Progenitor cell of endocrine pancreas (in vitro differentiated cells): ENCODE measurements around the gene IPCEF1. TPM values are rescaled to one million over a fixed set of nuclear protein-coding genes. Genes with fewer than 3 reads are reported as not detected.
"Not testable (repeated sequence)": the region's sequence is repeated elsewhere in the genome, so short reads cannot be mapped to it uniquely, and the experiment has no call there.

Source experiments
- DNase-seq: peaks from one replicate; pipeline ENCODE4 v3.0.0; 2021; ENCODE audit warnings: low spot score; ENCODE audit not compliant: unreplicated experiment
- H3K27ac Mint-ChIP-seq: 2 replicates; pipeline ENCODE4 v1.8.0; 2021; ENCODE audit warnings: mild to moderate bottlenecking, moderate library complexity, mixed read lengths
- H3K27me3 Mint-ChIP-seq: 2 replicates; pipeline ENCODE4 v1.8.0; 2021; ENCODE audit warnings: mixed read lengths
- H3K36me3 Mint-ChIP-seq: 2 replicates; pipeline ENCODE4 v1.8.0; 2022; ENCODE audit warnings: mixed read lengths; ENCODE audit not compliant: insufficient read depth
- H3K4me1 Mint-ChIP-seq: 2 replicates; pipeline ENCODE4 v1.8.0; 2021; ENCODE audit warnings: low read depth, mixed read lengths
- H3K4me3 Mint-ChIP-seq: 2 replicates; pipeline ENCODE4 v1.8.0; 2021; ENCODE audit warnings: low read depth, mild to moderate bottlenecking, moderate library complexity, mixed read lengths
- H3K9me3 Mint-ChIP-seq: 2 replicates; pipeline ENCODE4 v1.8.0; 2021; ENCODE audit warnings: low read depth, mixed read lengths
- CTCF ChIP-seq: fragments of 200-600 bp; sonication (generic); IDR thresholded peaks from one replicate; pipeline ENCODE4 v1.5.0; 2021; ENCODE audit warnings: antibody characterized with exemption, mild to moderate bottlenecking; ENCODE audit not compliant: unreplicated experiment
- total RNA-seq: library from RNA; stranded (reverse); gene quantifications from 2 replicates; pipeline ENCODE4 v1.2.1, GENCODE V29; 2021

The IPCEF1 gene
- total RNA-seq, 1 donor from 2014 or later: 0.77 TPM

- DNase-seq: no peak
- Mint-ChIP-seq H3K27ac (no peak overlapping the region), H3K4me1 (peaks cover 10% of the 10 kb centered on the region), H3K4me3 (no peak overlapping the region), H3K9me3 (no peaks in the 10 kb centered on the region), H3K27me3 (no peaks in the 10 kb centered on the region), H3K36me3 (no peaks in the 10 kb centered on the region)
- no peak for TF ChIP-seq CTCF
Measured at GRCh38 chr6:154242617-154243357, 113.8 kb downstream of the IPCEF1 start.

- Mint-ChIP-seq H3K9me3 (no peaks in the 10 kb centered on the region), H3K36me3 (no peaks in the 10 kb centered on the region), H3K27me3 (no peaks in the 10 kb centered on the region), H3K27ac (no peak overlapping the region), H3K4me1 (peaks cover 2% of the 10 kb centered on the region), H3K4me3 (no peak overlapping the region)
- TF ChIP-seq CTCF: no peak
- DNase-seq: no peak
Measured at GRCh38 chr6:154241581-154241980, 115.0 kb downstream of the IPCEF1 start.

- not testable (repeated sequence) for DNase-seq, H3K4me3 Mint-ChIP-seq, H3K27me3 Mint-ChIP-seq, H3K36me3 Mint-ChIP-seq, H3K9me3 Mint-ChIP-seq, H3K27ac Mint-ChIP-seq, H3K4me1 Mint-ChIP-seq
Measured at GRCh38 chr6:154241061-154241460, 115.5 kb downstream of the IPCEF1 start.

DNA sequence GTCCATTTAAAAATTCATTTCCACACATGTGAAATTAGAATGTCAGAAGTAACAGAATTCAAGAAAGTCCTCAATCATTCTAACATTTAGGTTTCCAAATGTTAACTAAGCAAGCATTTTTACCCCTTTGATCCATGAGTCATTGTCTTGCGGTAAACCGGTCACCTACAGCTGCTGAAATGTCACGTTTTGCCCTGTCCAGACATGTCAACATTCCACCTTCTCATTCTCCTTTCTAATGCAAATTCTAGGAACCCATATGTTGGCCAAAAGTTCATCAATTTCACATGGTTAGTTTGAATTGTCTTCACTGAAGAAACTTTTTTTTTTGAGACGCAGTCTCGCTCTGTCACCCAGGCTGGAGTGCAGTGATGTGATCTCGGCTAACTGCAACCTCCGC is 117.2 kb downstream of the IPCEF1 start:
- Mint-ChIP-seq H3K27ac (no peak overlapping the region), H3K4me3 (no peak overlapping the region), H3K4me1 (no peaks in the 10 kb centered on the region), H3K36me3 (no peaks in the 10 kb centered on the region), H3K9me3 (no peaks in the 10 kb centered on the region), H3K27me3 (no peaks in the 10 kb centered on the region)
- DNase-seq: no peak
- TF ChIP-seq CTCF: no peak

DNA sequence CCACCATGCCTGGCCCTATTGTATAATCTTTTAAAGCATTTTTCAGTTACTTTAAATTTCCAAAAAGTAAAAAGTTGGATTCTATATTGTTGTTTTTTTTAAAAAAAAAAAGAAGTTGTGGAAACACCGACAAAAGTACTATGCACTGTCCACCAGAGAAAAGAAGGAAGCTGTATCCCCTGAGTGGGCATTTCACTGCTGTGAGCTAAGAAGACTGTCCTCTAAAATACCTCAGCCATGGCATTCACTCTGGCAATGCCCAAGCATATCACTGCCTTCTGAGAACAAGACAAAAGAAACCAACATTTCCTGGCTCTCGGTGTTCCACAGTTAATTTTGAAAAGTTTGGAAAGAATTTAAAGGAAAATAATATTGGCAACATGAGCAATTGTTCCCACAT is 117.8 kb downstream of the IPCEF1 start:
- H3K4me3 Mint-ChIP-seq: no peak overlapping the region
- H3K4me1 Mint-ChIP-seq: no peaks in the 10 kb centered on the region
- no peaks in the 10 kb centered on the region for H3K9me3 Mint-ChIP-seq
- no peaks in the 10 kb centered on the region for H3K36me3 Mint-ChIP-seq
- no peaks in the 10 kb centered on the region for H3K27me3 Mint-ChIP-seq
- H3K27ac Mint-ChIP-seq: no peak overlapping the region
- TF ChIP-seq CTCF: no peak
- DNase-seq: no peak

DNA sequence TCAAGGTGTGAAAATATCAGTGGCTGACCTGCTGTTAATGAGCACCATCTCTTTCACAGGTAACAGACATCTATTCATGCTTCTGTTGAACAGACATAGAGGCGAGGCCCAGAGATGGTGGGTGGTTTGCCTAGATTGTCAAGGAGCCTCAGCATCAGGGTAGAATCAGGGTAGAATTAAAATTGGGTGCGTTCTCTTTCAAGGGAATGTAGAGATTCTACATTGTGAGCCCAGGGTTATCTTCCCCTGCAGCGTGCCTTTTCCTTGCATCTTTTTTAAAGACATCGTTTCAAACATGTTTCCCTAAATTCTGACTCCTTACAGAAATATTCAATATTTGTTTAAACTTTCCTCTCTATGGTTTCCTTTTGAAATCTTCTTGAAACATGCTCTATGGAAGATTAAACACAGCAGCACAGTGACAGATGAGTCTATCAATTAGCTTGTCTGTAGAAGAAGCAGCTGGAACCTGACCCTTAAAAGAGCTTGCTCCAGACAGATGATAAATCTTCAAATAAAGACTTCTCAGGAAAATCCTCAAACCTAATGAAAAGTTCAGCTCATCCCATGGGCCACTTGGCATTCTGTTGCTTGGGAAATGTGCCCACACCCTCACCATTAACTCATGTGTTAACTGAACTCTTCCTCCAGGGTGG is 119.8 kb downstream of the IPCEF1 start:
- no peaks in the 10 kb centered on the region for H3K36me3 Mint-ChIP-seq
- no peaks in the 10 kb centered on the region for H3K27me3 Mint-ChIP-seq
- no peak overlapping the region for H3K27ac Mint-ChIP-seq
- H3K9me3 Mint-ChIP-seq: no peaks in the 10 kb centered on the region
- no peak for DNase-seq
- H3K4me3 Mint-ChIP-seq: no peak overlapping the region
- TF ChIP-seq CTCF: no peak
- H3K4me1 Mint-ChIP-seq: no peaks in the 10 kb centered on the region
